Measurements from ENCODE around the gene CDH12.
"Not testable (repeated sequence)": the region's sequence is repeated elsewhere in the genome, so short reads cannot be mapped to it uniquely, and the experiment has no call there.

CDH12 gene

GRCh38 chr5:22351178-22351577 is 502.0 kb downstream of the CDH12 start:
- no peaks in the 10 kb centered on the region for H3K36me3 ChIP-seq (ENCODE audit: insufficient read depth, low read length)
- H3K4me3 ChIP-seq (ENCODE audit: low read depth in 1 of 2, low read length in 2 of 2), result no peak overlapping the region
- no peaks in the 10 kb centered on the region for H3K27me3 ChIP-seq (ENCODE audit: control insufficient read depth in 1 of 2, insufficient read depth in 2 of 2, low read length in 2 of 2)
- no peak overlapping the region for H3K9ac ChIP-seq (ENCODE audit: low read length)
- no peaks in the 10 kb centered on the region for H3K9me3 ChIP-seq (ENCODE audit: low read length)
- H3K27ac ChIP-seq (ENCODE audit: low read depth, low read length), result no peak overlapping the region
- no peaks in the 10 kb centered on the region for H3K4me1 ChIP-seq (ENCODE audit: insufficient read depth, low read length)

DNA sequence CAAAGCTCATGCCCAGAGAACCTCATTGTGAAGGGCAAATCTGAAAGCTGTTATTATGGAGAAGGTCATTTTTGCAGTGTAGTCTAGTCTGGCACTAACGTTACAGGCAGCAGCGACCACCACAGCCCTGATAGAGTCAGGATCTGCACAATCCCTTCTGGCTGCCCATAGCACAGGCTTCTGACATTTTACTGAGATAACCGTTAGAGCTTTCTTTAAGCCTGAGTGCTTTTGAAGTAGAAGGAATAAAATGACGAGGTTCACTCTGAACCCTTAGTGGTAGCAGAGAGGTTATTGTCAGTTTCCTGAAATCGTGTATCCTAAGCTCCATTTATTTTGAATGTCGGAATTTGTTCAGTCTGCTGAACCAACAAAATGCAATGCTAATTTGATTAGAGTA is 505.1 kb downstream of the CDH12 start:
- no peaks in the 10 kb centered on the region for H3K4me1 ChIP-seq (ENCODE audit: insufficient read depth, low read length)
- H3K9ac ChIP-seq (ENCODE audit: low read length), result no peak overlapping the region
- H3K4me3 ChIP-seq (ENCODE audit: low read depth in 1 of 2, low read length in 2 of 2), result no peak overlapping the region
- H3K27ac ChIP-seq (ENCODE audit: low read depth, low read length), result no peak overlapping the region
- no peaks in the 10 kb centered on the region for H3K36me3 ChIP-seq (ENCODE audit: insufficient read depth, low read length)
- H3K9me3 ChIP-seq (ENCODE audit: low read length), result no peaks in the 10 kb centered on the region
- no peaks in the 10 kb centered on the region for H3K27me3 ChIP-seq (ENCODE audit: control insufficient read depth in 1 of 2, insufficient read depth in 2 of 2, low read length in 2 of 2)

GRCh38 chr5:22344000-22344399 is 509.1 kb downstream of the CDH12 start:
- Histone ChIP-seq H3K9ac (ENCODE audit: low read length) (no peak overlapping the region), H3K27me3 (ENCODE audit: control insufficient read depth in 1 of 2, insufficient read depth in 2 of 2, low read length in 2 of 2) (no peaks in the 10 kb centered on the region), H3K4me1 (ENCODE audit: insufficient read depth, low read length) (no peaks in the 10 kb centered on the region), H3K9me3 (ENCODE audit: low read length) (no peaks in the 10 kb centered on the region), H3K27ac (ENCODE audit: low read depth, low read length) (no peak overlapping the region), H3K36me3 (ENCODE audit: insufficient read depth, low read length) (no peaks in the 10 kb centered on the region), H3K4me3 (ENCODE audit: low read depth in 1 of 2, low read length in 2 of 2) (no peak overlapping the region)

DNA sequence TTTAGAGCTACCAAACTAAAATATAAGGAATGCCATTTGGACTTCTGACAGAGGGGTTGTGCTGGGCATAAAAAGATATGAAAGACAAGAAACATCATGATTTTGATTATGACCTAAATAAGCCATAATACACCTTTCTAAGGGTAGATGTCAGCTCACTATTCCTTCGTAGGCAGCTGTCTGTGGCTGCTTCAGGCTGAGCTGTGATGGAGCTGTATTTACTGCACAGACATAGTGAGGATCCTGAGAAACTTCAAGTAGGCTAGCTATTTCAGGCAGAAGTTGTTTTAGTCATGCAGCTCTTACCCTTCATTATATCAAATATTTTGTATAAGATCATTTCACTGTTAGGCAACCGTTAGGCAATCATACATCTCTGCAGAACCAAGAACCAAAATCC is 511.7 kb downstream of the CDH12 start:
- H3K4me3 ChIP-seq (ENCODE audit: low read depth in 1 of 2, low read length in 2 of 2), result no peak overlapping the region
- no peak overlapping the region for H3K27ac ChIP-seq (ENCODE audit: low read depth, low read length)
- no peak overlapping the region for H3K9ac ChIP-seq (ENCODE audit: low read length)

GRCh38 chr5:22332949-22333348 is 520.2 kb downstream of the CDH12 start:
- H3K9me3 ChIP-seq (ENCODE audit: low read length); H3K36me3 ChIP-seq (ENCODE audit: insufficient read depth, low read length); H3K4me1 ChIP-seq (ENCODE audit: insufficient read depth, low read length); H3K4me3 ChIP-seq (ENCODE audit: low read depth in 1 of 2, low read length in 2 of 2); H3K9ac ChIP-seq (ENCODE audit: low read length); H3K27ac ChIP-seq (ENCODE audit: low read depth, low read length); H3K27me3 ChIP-seq (ENCODE audit: control insufficient read depth in 1 of 2, insufficient read depth in 2 of 2, low read length in 2 of 2): not testable (repeated sequence)

More for the DNA sequence above, 511.7 kb downstream of the CDH12 start:
- H3K9me3 ChIP-seq (ENCODE audit: low read length), result no peaks in the 10 kb centered on the region
- no peaks in the 10 kb centered on the region for H3K27me3 ChIP-seq (ENCODE audit: control insufficient read depth in 1 of 2, insufficient read depth in 2 of 2, low read length in 2 of 2)
- no peaks in the 10 kb centered on the region for H3K4me1 ChIP-seq (ENCODE audit: insufficient read depth, low read length)
- no peaks in the 10 kb centered on the region for H3K36me3 ChIP-seq (ENCODE audit: insufficient read depth, low read length)

DNA sequence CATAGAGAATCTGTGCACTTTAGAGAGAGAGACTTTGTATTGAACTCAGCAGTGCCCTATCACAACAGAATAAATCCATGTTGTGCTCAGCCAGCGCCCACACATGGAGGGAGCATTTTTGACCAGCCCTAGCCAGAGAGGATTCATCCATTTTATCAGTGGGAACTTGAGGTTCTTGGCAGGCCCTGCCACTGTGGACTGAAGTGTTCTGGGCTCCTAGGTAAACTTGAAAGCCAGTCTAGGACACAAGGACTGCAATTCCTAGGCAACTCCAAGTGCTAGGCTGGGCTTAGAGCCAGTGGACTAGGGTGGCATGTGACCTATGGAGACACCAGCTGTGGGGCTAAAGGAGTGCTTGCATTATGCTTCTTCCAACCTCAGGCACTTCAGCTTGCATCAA is 523.5 kb downstream of the CDH12 start:
- Histone ChIP-seq H3K4me1 (ENCODE audit: insufficient read depth, low read length) (no peaks in the 10 kb centered on the region), H3K9ac (ENCODE audit: low read length) (no peak overlapping the region), H3K27me3 (ENCODE audit: control insufficient read depth in 1 of 2, insufficient read depth in 2 of 2, low read length in 2 of 2) (no peaks in the 10 kb centered on the region), H3K4me3 (ENCODE audit: low read depth in 1 of 2, low read length in 2 of 2) (no peak overlapping the region), H3K27ac (ENCODE audit: low read depth, low read length) (no peak overlapping the region), H3K9me3 (ENCODE audit: low read length) (no peaks in the 10 kb centered on the region), H3K36me3 (ENCODE audit: insufficient read depth, low read length) (no peaks in the 10 kb centered on the region)

- Histone ChIP-seq H3K9ac (ENCODE audit: low read length) (no peak overlapping the region), H3K27me3 (ENCODE audit: control insufficient read depth in 1 of 2, insufficient read depth in 2 of 2, low read length in 2 of 2) (no peaks in the 10 kb centered on the region), H3K36me3 (ENCODE audit: insufficient read depth, low read length) (no peaks in the 10 kb centered on the region), H3K9me3 (ENCODE audit: low read length) (no peaks in the 10 kb centered on the region), H3K4me1 (ENCODE audit: insufficient read depth, low read length) (no peaks in the 10 kb centered on the region), H3K4me3 (ENCODE audit: low read depth in 1 of 2, low read length in 2 of 2) (no peak overlapping the region), H3K27ac (ENCODE audit: low read depth, low read length) (no peak overlapping the region)
Measured at GRCh38 chr5:22319798-22320197, 533.3 kb downstream of the CDH12 start.

DNA sequence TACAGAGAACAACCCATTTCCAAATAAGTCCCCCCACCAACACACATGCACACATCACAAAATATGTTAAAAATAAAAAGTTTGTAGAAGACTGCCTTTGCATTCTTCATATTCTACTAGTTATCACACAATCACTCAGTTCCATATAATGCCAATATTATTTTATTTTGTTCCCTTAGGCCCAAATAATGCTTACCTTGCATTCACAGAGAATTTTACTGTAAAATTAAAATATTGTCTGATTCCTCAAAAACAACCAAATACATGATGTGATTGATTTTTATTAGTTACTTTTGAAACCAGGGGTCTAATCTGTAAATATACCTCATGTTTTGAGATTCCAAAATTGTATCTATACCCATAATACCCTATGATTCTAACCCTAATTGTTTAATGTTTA is 536.9 kb downstream of the CDH12 start:
- no peaks in the 10 kb centered on the region for H3K9me3 ChIP-seq (ENCODE audit: low read length)
- H3K27ac ChIP-seq (ENCODE audit: low read depth, low read length), result no peak overlapping the region
- H3K9ac ChIP-seq (ENCODE audit: low read length), result no peak overlapping the region
- no peaks in the 10 kb centered on the region for H3K4me1 ChIP-seq (ENCODE audit: insufficient read depth, low read length)
- H3K36me3 ChIP-seq (ENCODE audit: insufficient read depth, low read length), result no peaks in the 10 kb centered on the region
- no peaks in the 10 kb centered on the region for H3K27me3 ChIP-seq (ENCODE audit: control insufficient read depth in 1 of 2, insufficient read depth in 2 of 2, low read length in 2 of 2)
- no peak overlapping the region for H3K4me3 ChIP-seq (ENCODE audit: low read depth in 1 of 2, low read length in 2 of 2)

DNA sequence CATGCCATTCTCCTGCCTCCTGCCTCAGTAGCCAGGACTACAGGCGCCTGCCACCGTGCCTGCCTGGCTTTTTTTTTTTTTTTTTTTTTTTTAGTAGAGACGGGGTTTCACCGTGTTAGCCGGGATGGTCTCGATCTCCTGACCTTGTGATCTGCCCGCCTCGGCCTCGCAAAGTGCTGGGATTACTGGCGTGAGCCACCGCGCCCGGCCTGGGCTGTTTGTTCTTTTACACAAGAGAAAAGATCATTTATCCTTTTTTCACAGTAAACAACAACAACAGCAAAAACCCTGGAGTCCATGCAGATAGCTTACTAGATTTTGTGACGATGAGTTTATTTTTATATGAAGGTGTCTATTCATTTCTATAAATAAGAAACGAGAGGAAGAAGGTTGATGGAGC is 538.1 kb downstream of the CDH12 start:
- H3K9ac ChIP-seq (ENCODE audit: low read length); H3K36me3 ChIP-seq (ENCODE audit: insufficient read depth, low read length); H3K4me3 ChIP-seq (ENCODE audit: low read depth in 1 of 2, low read length in 2 of 2); H3K27ac ChIP-seq (ENCODE audit: low read depth, low read length); H3K9me3 ChIP-seq (ENCODE audit: low read length); H3K4me1 ChIP-seq (ENCODE audit: insufficient read depth, low read length); H3K27me3 ChIP-seq (ENCODE audit: control insufficient read depth in 1 of 2, insufficient read depth in 2 of 2, low read length in 2 of 2): not testable (repeated sequence)

- H3K27me3 ChIP-seq (ENCODE audit: control insufficient read depth in 1 of 2, insufficient read depth in 2 of 2, low read length in 2 of 2), result no peaks in the 10 kb centered on the region
- no peaks in the 10 kb centered on the region for H3K36me3 ChIP-seq (ENCODE audit: insufficient read depth, low read length)
- H3K9me3 ChIP-seq (ENCODE audit: low read length), result no peaks in the 10 kb centered on the region
- no peak overlapping the region for H3K4me3 ChIP-seq (ENCODE audit: low read depth in 1 of 2, low read length in 2 of 2)
- no peak overlapping the region for H3K9ac ChIP-seq (ENCODE audit: low read length)
- H3K27ac ChIP-seq (ENCODE audit: low read depth, low read length), result no peak overlapping the region
- H3K4me1 ChIP-seq (ENCODE audit: insufficient read depth, low read length), result no peaks in the 10 kb centered on the region
Measured at GRCh38 chr5:22314548-22314947, 538.6 kb downstream of the CDH12 start.

- Histone ChIP-seq H3K4me3 (ENCODE audit: low read depth in 1 of 2, low read length in 2 of 2) (no peak overlapping the region), H3K9ac (ENCODE audit: low read length) (no peak overlapping the region), H3K9me3 (ENCODE audit: low read length) (no peaks in the 10 kb centered on the region), H3K27ac (ENCODE audit: low read depth, low read length) (no peak overlapping the region), H3K27me3 (ENCODE audit: control insufficient read depth in 1 of 2, insufficient read depth in 2 of 2, low read length in 2 of 2) (no peaks in the 10 kb centered on the region), H3K36me3 (ENCODE audit: insufficient read depth, low read length) (no peaks in the 10 kb centered on the region), H3K4me1 (ENCODE audit: insufficient read depth, low read length) (no peaks in the 10 kb centered on the region)
Measured at GRCh38 chr5:22306011-22306410, 547.1 kb downstream of the CDH12 start.

DNA sequence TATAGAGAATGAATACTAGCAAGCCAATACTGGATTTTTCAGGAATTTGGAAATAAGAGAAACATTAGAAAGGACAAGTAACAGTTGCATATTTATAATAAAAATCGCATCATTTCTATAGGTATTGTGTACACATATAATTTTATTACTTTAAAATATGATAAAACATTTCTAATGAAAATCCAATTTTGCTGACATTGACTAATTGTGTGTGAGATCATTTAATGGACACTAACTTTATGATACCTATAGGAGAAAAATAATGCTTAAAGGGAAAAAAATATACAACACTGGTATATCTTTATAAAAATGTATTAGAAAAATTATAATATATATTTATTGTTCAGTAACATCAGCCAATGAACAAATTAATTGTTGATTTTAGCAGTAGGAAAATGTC is 557.3 kb downstream of the CDH12 start:
- Histone ChIP-seq H3K9ac (ENCODE audit: low read length) (no peak overlapping the region), H3K9me3 (ENCODE audit: low read length) (no peaks in the 10 kb centered on the region), H3K4me3 (ENCODE audit: low read depth in 1 of 2, low read length in 2 of 2) (no peak overlapping the region), H3K4me1 (ENCODE audit: insufficient read depth, low read length) (no peaks in the 10 kb centered on the region), H3K36me3 (ENCODE audit: insufficient read depth, low read length) (no peaks in the 10 kb centered on the region), H3K27me3 (ENCODE audit: control insufficient read depth in 1 of 2, insufficient read depth in 2 of 2, low read length in 2 of 2) (no peaks in the 10 kb centered on the region), H3K27ac (ENCODE audit: low read depth, low read length) (no peak overlapping the region)
